Measurements from ENCODE around the gene FNDC3B. TPM values are rescaled to one million over a fixed set of nuclear protein-coding genes. Genes with fewer than 3 reads are reported as not detected.

FNDC3B gene
- total RNA-seq, 1 experiment from 2014 or later, result 149 TPM

DNA sequence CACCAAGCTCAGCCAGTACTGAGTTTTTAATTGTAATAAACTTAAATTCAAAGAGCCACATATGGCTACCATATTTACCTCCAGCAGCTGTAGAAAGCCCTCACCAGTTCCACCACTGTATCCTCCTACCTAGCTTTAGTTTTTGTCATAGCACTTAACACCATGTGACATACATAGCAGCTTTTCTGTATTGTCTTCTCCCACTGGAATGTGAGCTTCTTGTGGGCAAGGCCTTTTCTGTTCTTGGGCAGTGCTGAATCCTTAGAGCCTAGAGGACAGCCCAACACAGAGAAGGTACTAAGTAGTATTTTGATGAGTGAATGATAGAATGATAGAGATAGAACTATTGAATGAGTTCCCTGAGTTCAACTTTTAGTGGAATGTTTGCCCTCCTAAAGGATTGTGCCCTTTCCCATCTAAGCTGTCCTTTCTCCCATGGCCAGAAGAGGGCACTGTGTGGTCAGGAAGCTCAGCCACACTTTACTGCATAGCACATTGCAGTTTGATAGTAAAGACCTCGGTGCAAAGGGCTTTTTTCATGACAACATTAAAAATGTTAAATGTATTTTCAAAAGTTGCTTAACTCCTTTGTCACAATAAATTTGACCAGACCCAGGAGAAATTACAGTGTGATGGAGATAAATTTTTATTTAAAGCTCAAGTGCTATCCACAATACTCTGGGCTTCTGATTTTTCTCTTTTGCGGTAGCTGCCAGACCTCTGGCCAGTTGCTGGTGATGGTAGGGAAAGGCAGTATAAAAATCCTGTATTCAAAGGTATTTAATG is 293.1 kb downstream of the FNDC3B start:
- POLR2A ChIA-PET, result interaction anchor here (0.6 to 1.2 kb wide), 6 partner anchors 14 to 986 kb away, joined by 3 to 6 read pairs (median 4); no protein-coding TSS in a partner anchor
- no peaks in the 10 kb centered on the region for H3K4me1 Mint-ChIP-seq (ENCODE audit: insufficient read depth, unreplicated experiment)
- H3K27me3 Mint-ChIP-seq (ENCODE audit: insufficient read depth, unreplicated experiment), result no peaks in the 10 kb centered on the region
- intact Hi-C loops (cut with micrococcal nuclease), result loop anchor here (2.0 to 10.0 kb wide), 3 partner anchors 188 to 334 kb away; no protein-coding TSS in a partner anchor
- BruUV-seq (replicated peaks), result no TSS peak
- H3K27ac Mint-ChIP-seq (ENCODE audit: low read depth, unreplicated experiment), result no peak overlapping the region
- peaks cover 85% of the 10 kb centered on the region for H3K36me3 Mint-ChIP-seq (ENCODE audit: insufficient read depth, unreplicated experiment)
- CTCF ChIA-PET, result interaction anchor here (0.5 to 3.7 kb wide), 75 partner anchors 9 to 1416 kb away, joined by 3 to 51 read pairs (median 4); partner anchors contain the start of gene ECT2
- DNase-seq (ENCODE audit: unreplicated experiment), result peak; percentile 77
- no peaks in the 10 kb centered on the region for H3K9me3 Mint-ChIP-seq (ENCODE audit: unreplicated experiment)
- H3K4me3 Mint-ChIP-seq (ENCODE audit: unreplicated experiment), result no peak overlapping the region
- TF ChIP-seq, protein P1, sequence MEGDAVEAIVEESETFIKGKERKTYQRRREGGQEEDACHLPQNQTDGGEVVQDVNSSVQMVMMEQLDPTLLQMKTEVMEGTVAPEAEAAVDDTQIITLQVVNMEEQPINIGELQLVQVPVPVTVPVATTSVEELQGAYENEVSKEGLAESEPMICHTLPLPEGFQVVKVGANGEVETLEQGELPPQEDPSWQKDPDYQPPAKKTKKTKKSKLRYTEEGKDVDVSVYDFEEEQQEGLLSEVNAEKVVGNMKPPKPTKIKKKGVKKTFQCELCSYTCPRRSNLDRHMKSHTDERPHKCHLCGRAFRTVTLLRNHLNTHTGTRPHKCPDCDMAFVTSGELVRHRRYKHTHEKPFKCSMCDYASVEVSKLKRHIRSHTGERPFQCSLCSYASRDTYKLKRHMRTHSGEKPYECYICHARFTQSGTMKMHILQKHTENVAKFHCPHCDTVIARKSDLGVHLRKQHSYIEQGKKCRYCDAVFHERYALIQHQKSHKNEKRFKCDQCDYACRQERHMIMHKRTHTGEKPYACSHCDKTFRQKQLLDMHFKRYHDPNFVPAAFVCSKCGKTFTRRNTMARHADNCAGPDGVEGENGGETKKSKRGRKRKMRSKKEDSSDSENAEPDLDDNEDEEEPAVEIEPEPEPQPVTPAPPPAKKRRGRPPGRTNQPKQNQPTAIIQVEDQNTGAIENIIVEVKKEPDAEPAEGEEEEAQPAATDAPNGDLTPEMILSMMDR (IDR thresholded peaks at IDR 0.05; ENCODE audit: unreplicated experiment), result peak; percentile 83

- POLR2A ChIA-PET, result interaction anchor here (1.1 to 1.2 kb wide), 3 partner anchors 15 to 267 kb away, joined by 3 to 6 read pairs (median 4); no protein-coding TSS in a partner anchor
- intact Hi-C loops (cut with micrococcal nuclease), result loop anchor here (2.0 to 10.0 kb wide), 3 partner anchors 188 to 334 kb away; no protein-coding TSS in a partner anchor
- Mint-ChIP-seq H3K36me3 (ENCODE audit: insufficient read depth, unreplicated experiment) (peaks cover 85% of the 10 kb centered on the region), H3K4me3 (ENCODE audit: unreplicated experiment) (no peak overlapping the region), H3K9me3 (ENCODE audit: unreplicated experiment) (no peaks in the 10 kb centered on the region), H3K27ac (ENCODE audit: low read depth, unreplicated experiment) (no peak overlapping the region), H3K27me3 (ENCODE audit: insufficient read depth, unreplicated experiment) (no peaks in the 10 kb centered on the region), H3K4me1 (ENCODE audit: insufficient read depth, unreplicated experiment) (no peaks in the 10 kb centered on the region)
- CTCF ChIA-PET, result interaction anchor here (0.6 to 3.7 kb wide), 55 partner anchors 9 to 1304 kb away, joined by 3 to 51 read pairs (median 4); partner anchors contain the start of gene ECT2
- no TSS peak for BruUV-seq (replicated peaks)
- TF ChIP-seq, protein P1 (IDR thresholded peaks at IDR 0.05; ENCODE audit: unreplicated experiment), result no peak
- no peak for DNase-seq (ENCODE audit: unreplicated experiment)
These were observed 293.6 kb downstream of the FNDC3B start for GRCh38 chr3:172333042-172333377.

DNA sequence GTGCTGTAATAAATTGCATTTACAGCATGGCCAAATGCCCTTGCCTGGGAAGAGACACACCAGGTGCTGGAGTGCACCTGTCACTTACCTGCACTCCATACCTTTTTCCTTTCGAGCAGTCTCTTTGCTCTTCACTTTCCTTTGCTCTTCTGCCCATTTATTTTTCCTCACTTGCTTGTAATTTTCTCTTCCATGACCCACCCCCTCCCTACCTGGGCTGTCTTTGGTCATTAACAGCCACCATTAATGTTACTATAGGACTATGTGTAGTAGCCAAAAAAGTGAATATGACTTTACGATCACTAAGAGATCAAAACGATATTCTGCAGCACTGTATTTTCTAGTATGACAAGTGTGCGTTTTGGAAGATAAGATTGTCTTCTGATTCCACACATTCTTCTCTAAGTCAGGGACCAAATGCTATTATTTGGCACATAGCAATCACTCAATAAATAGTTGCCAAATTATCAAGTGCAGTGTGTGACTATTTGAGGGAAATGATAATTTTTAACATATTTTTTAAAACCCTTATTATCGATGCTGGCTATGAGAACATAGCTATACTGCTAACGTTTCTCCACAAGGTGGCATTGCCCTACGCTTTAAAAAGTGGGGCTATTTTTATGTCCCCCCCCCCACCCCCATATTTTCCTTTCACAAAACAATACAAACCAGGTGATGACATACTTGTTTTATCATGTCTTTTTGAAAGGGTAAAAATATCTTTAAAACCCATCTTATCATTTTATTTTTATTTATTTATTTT is 294.5 kb downstream of the FNDC3B start:
- Mint-ChIP-seq H3K4me3 (ENCODE audit: unreplicated experiment) (no peak overlapping the region), H3K4me1 (ENCODE audit: insufficient read depth, unreplicated experiment) (no peaks in the 10 kb centered on the region), H3K9me3 (ENCODE audit: unreplicated experiment) (no peaks in the 10 kb centered on the region), H3K36me3 (ENCODE audit: insufficient read depth, unreplicated experiment) (peaks cover 85% of the 10 kb centered on the region), H3K27ac (ENCODE audit: low read depth, unreplicated experiment) (no peak overlapping the region), H3K27me3 (ENCODE audit: insufficient read depth, unreplicated experiment) (no peaks in the 10 kb centered on the region)
- CTCF ChIA-PET, result interaction anchor here (0.6 to 3.7 kb wide), 11 partner anchors 14 to 676 kb away, joined by 3 to 29 read pairs (median 4); no protein-coding TSS in a partner anchor
- no peak for DNase-seq (ENCODE audit: unreplicated experiment)
- TF ChIP-seq, protein P1 (IDR thresholded peaks at IDR 0.05; ENCODE audit: unreplicated experiment), result no peak
- POLR2A ChIA-PET, result interaction anchor here (0.6 to 1.1 kb wide), 2 partner anchors 267 to 293 kb away, joined by 3 read pairs; no protein-coding TSS in a partner anchor
- intact Hi-C loops (cut with micrococcal nuclease), result loop anchor here (2.0 to 10.0 kb wide), 3 partner anchors 189 to 333 kb away; no protein-coding TSS in a partner anchor
- BruUV-seq (replicated peaks), result no TSS peak
